ENCODE data around the gene BACE1-AS.

- TF ChIP-seq GATA2 (IDR thresholded peaks at IDR 0.05; ENCODE audit: low read depth, low read length) (no peak), GATA3 (IDR thresholded peaks at IDR 0.05; ENCODE audit: low read depth, low read length) (no peak)
These were observed 9.3 kb upstream of the BACE1-AS start for GRCh38 chr11:117281869-117282268.
